HG03439 (cell line): ENCODE measurements around the gene RBPJL.
"Not testable (repeated sequence)": the region's sequence is repeated elsewhere in the genome, so short reads cannot be mapped to it uniquely, and the experiment has no call there.

Experiments used
- ATAC-seq: cut with Tn5 transposase; IDR thresholded peaks from one replicate; pipeline ENCODE4 v1.9.1; 2021; ENCODE audit warnings: mild to moderate bottlenecking, moderate library complexity; ENCODE audit not compliant: unreplicated experiment

RBPJL gene

GRCh38 chr20:45341579-45341938 is 34.9 kb downstream of the RBPJL start:
- no peak for ATAC-seq

GRCh38 chr20:45341939-45342854 is 35.6 kb downstream of the RBPJL start:
- ATAC-seq: no peak

- ATAC-seq: no peak
These were observed 36.4 kb downstream of the RBPJL start for GRCh38 chr20:45342855-45343531.

- ATAC-seq: no peak
These were observed 37.0 kb downstream of the RBPJL start for GRCh38 chr20:45343532-45344167.

- ATAC-seq: no peak
These were observed 37.7 kb downstream of the RBPJL start for GRCh38 chr20:45344168-45344860.

- ATAC-seq: no peak
These were observed 38.7 kb downstream of the RBPJL start for GRCh38 chr20:45345104-45345936.

GRCh38 chr20:45346291-45346718 is 39.7 kb downstream of the RBPJL start:
- ATAC-seq: no peak

- ATAC-seq: no peak
These were observed 40.2 kb downstream of the RBPJL start for GRCh38 chr20:45346851-45347250.

- ATAC-seq: no peak
These were observed 40.8 kb downstream of the RBPJL start for GRCh38 chr20:45347297-45347935.

- ATAC-seq: no peak
These were observed 41.5 kb downstream of the RBPJL start, which contains the start of gene SDC4 for GRCh38 chr20:45347936-45348778. Gene SDC4, minus strand, starts transcription at chr20:45348424. Its CDS starts 40 bp downstream, at chr20:45348384.

GRCh38 chr20:45350217-45350616 is 43.6 kb downstream of the RBPJL start:
- ATAC-seq: no peak

- not testable (repeated sequence) for ATAC-seq
These were observed 44.2 kb downstream of the RBPJL start for GRCh38 chr20:45350795-45351194.

- ATAC-seq: no peak
These were observed 46.1 kb downstream of the RBPJL start for GRCh38 chr20:45352729-45353128.

- no peak for ATAC-seq
These were observed 47.1 kb downstream of the RBPJL start for GRCh38 chr20:45353746-45354145.

- no peak for ATAC-seq
These were observed 48.0 kb downstream of the RBPJL start for GRCh38 chr20:45354423-45355208.

GRCh38 chr20:45355209-45356084 is 48.8 kb downstream of the RBPJL start:
- no peak for ATAC-seq
